Measurements from ENCODE around the gene SH3PXD2A.
A peak's percentile ranks its signal among the peaks of the same experiment; 100 is the strongest.

Gene SH3PXD2A

GRCh38 chr10:103556383-103557007 lies 298.9 kb downstream of the SH3PXD2A start:
- no peak for TF ChIP-seq CTCF (IDR thresholded peaks at IDR 0.05; ENCODE audit: low read depth, low read length)
- in situ Hi-C loops (cut with HindIII; ENCODE audit: low sequenced_read_pairs): no loop called here
- no peak overlapping the region for H3K4me3 ChIP-seq (ENCODE audit: low read depth, low read length)
- DNase-seq (ENCODE audit: low read depth, low spot score): no peak

GRCh38 chr10:103555712-103556111 lies 299.7 kb downstream of the SH3PXD2A start:
- no peak overlapping the region for H3K4me3 ChIP-seq (ENCODE audit: low read depth, low read length)
- in situ Hi-C loops (cut with HindIII; ENCODE audit: low sequenced_read_pairs): no loop called here
- no peak for TF ChIP-seq CTCF (IDR thresholded peaks at IDR 0.05; ENCODE audit: low read depth, low read length)
- no peak for DNase-seq (ENCODE audit: low read depth, low spot score)

- H3K4me3 ChIP-seq (ENCODE audit: low read depth, low read length): no peak overlapping the region
- no peak for DNase-seq (ENCODE audit: low read depth, low spot score)
- no peak for TF ChIP-seq CTCF (IDR thresholded peaks at IDR 0.05; ENCODE audit: low read depth, low read length)
- in situ Hi-C loops (cut with HindIII; ENCODE audit: low sequenced_read_pairs): no loop called here
These were observed 300.1 kb downstream of the SH3PXD2A start for GRCh38 chr10:103555325-103555649.

GRCh38 chr10:103554488-103555324 lies 300.7 kb downstream of the SH3PXD2A start:
- peak; percentile 28 for DNase-seq (ENCODE audit: low read depth, low spot score)
- in situ Hi-C loops (cut with HindIII; ENCODE audit: low sequenced_read_pairs): no loop called here
- H3K4me3 ChIP-seq (ENCODE audit: low read depth, low read length): no peak overlapping the region
- TF ChIP-seq CTCF (IDR thresholded peaks at IDR 0.05; ENCODE audit: low read depth, low read length): no peak

GRCh38 chr10:103553743-103554487 lies 301.5 kb downstream of the SH3PXD2A start:
- DNase-seq (ENCODE audit: low read depth, low spot score): no peak
- in situ Hi-C loops (cut with HindIII; ENCODE audit: low sequenced_read_pairs): no loop called here
- no peak overlapping the region for H3K4me3 ChIP-seq (ENCODE audit: low read depth, low read length)
- no peak for TF ChIP-seq CTCF (IDR thresholded peaks at IDR 0.05; ENCODE audit: low read depth, low read length)

GRCh38 chr10:103552856-103553742 lies 302.3 kb downstream of the SH3PXD2A start:
- DNase-seq (ENCODE audit: low read depth, low spot score): no peak
- in situ Hi-C loops (cut with HindIII; ENCODE audit: low sequenced_read_pairs): no loop called here
- no peak for TF ChIP-seq CTCF (IDR thresholded peaks at IDR 0.05; ENCODE audit: low read depth, low read length)
- no peak overlapping the region for H3K4me3 ChIP-seq (ENCODE audit: low read depth, low read length)
